Smooth muscle cell (in vitro differentiated cells): ENCODE data around the gene WDR3. TPM values are rescaled to one million over a fixed set of nuclear protein-coding genes. Genes with fewer than 3 reads are reported as not detected.

ENCODE experiments used
- DNase-seq: peaks from one replicate; lab custom pipeline; 2025; ENCODE audit not compliant: unreplicated experiment; lab: John Stamatoyannopoulos, UW
- H2AFZ ChIP-seq: fragments of 200-600 bp; sonication (generic); 2 replicates; pipeline ENCODE4 v1.6.0; 2016; ENCODE audit warnings: antibody characterized with exemption, low read depth, mild to moderate bottlenecking
- H3F3A ChIP-seq: fragments of 200-600 bp; sonication (generic); 2 replicates; pipeline ENCODE4 v1.6.0; 2017; ENCODE audit warnings: antibody characterized with exemption, low read depth
- H3K27ac ChIP-seq: fragments of 200-600 bp; sonication (generic); 2 replicates; pipeline ENCODE4 v1.5.1; 2016; ENCODE audit warnings: low read depth, mild to moderate bottlenecking
- H3K27me3 ChIP-seq: fragments of 200-600 bp; sonication (generic); 2 replicates; pipeline ENCODE4 v1.6.1; 2016; ENCODE audit warnings: low read depth, mild to moderate bottlenecking
- H3K36me3 ChIP-seq: fragments of 200-600 bp; sonication (generic); 2 replicates; pipeline ENCODE4 v1.5.1; 2016; ENCODE audit warnings: low read depth
- H3K4me1 ChIP-seq: fragments of 200-600 bp; sonication (generic); 2 replicates; pipeline ENCODE4 v1.5.1; 2016; ENCODE audit warnings: low read depth
- H3K4me2 ChIP-seq: fragments of 200-600 bp; sonication (generic); 2 replicates; pipeline ENCODE4 v1.6.0; 2016; ENCODE audit warnings: mild to moderate bottlenecking
- H3K4me3 ChIP-seq: fragments of 200-600 bp; sonication (generic); 2 replicates; pipeline ENCODE4 v1.5.1; 2016; ENCODE audit warnings: mild to moderate bottlenecking
- H3K79me2 ChIP-seq: fragments of 200-600 bp; sonication (generic); 2 replicates; pipeline ENCODE4 v1.6.0; 2016; ENCODE audit warnings: low read depth, mild to moderate bottlenecking
- H3K9ac ChIP-seq: fragments of 200-600 bp; sonication (generic); 2 replicates; pipeline ENCODE4 v1.6.0; 2016; ENCODE audit warnings: low read depth
- H3K9me3 ChIP-seq: fragments of 200-600 bp; sonication (generic); replicated peaks from 2 replicates; pipeline ENCODE4 v1.5.1; 2016; ENCODE audit warnings: low read depth
- H4K20me1 ChIP-seq: fragments of 200-600 bp; sonication (generic); 2 replicates; pipeline ENCODE4 v1.6.0; 2016; ENCODE audit warnings: low read depth
- WGBS: methylation state at CpG from one replicate; pipeline ENCODE4 v1.1.7; 2016; ENCODE audit warnings: low lambda C conversion rate; 5-methylcytosine and 5-hydroxymethylcytosine counted together
- polyA plus RNA-seq: library from polyadenylated mRNA; unstranded; fragments of >200 nt; fragmentation: Nextera tagmentation; extraction: Ambion mirVana; gene quantifications from 2 replicates; pipeline ENCODE4 v1.2.1, GENCODE V29; 2016
- total RNA-seq: library from RNA; depleted of rRNA; stranded (reverse); fragments of >200 nt; gene quantifications from 2 replicates; pipeline ENCODE4 v1.2.3, GENCODE V29; 2014
- TF ChIP-seq, protein P1 (sequence below): fragments of 200-600 bp; sonication (generic); IDR thresholded peaks from 2 replicates; pipeline ENCODE4 v1.5.1; 2017; ENCODE audit warnings: borderline replicate concordance, mild to moderate bottlenecking, antibody characterized with exemption; ENCODE audit not compliant: insufficient read depth, poor library complexity, severe bottlenecking

WDR3 gene
- total and polyA plus RNA-seq, 2 experiments from 2014 or later: 13.4 to 19.7 TPM

- Histone ChIP-seq H2AFZ (no peak overlapping the region), H3K27ac (no peak overlapping the region), H3K4me3 (no peak overlapping the region), H4K20me1 (no peaks in the 10 kb centered on the region), H3K9ac (no peak overlapping the region), H3K4me2 (no peak overlapping the region), H3K79me2 (no peaks in the 10 kb centered on the region), H3K27me3 (no peaks in the 10 kb centered on the region), H3K4me1 (no peaks in the 10 kb centered on the region), H3F3A (peaks cover 5% of the 10 kb centered on the region), H3K36me3 (peaks cover 23% of the 10 kb centered on the region), H3K9me3 (no peaks in the 10 kb centered on the region)
- no peak for DNase-seq
- TF ChIP-seq, protein P1, sequence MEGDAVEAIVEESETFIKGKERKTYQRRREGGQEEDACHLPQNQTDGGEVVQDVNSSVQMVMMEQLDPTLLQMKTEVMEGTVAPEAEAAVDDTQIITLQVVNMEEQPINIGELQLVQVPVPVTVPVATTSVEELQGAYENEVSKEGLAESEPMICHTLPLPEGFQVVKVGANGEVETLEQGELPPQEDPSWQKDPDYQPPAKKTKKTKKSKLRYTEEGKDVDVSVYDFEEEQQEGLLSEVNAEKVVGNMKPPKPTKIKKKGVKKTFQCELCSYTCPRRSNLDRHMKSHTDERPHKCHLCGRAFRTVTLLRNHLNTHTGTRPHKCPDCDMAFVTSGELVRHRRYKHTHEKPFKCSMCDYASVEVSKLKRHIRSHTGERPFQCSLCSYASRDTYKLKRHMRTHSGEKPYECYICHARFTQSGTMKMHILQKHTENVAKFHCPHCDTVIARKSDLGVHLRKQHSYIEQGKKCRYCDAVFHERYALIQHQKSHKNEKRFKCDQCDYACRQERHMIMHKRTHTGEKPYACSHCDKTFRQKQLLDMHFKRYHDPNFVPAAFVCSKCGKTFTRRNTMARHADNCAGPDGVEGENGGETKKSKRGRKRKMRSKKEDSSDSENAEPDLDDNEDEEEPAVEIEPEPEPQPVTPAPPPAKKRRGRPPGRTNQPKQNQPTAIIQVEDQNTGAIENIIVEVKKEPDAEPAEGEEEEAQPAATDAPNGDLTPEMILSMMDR: no peak
- WGBS: 88% methylated on average over 4 of the region's 4 CpGs
These were observed 32.0 kb upstream of the WDR3 start for GRCh38 chr1:117897551-117897950.

DNA sequence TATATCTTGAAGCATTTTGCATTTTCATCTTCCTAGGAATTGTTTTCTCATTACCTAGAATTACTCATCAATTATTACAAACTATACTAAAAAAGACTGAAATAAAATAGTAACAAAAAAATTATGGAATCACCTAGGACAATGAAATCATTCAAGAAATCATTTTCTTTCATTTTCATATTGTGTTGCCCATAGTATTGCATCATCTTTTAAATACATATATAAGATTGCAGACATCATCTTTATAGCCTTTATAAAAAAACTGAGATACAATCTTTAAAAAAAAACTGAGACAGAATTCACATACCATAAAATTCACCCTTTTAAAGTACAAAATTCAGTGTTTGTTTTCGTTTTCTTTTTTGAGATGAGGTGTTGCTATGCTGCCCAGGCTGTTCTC is 29.7 kb upstream of the WDR3 start:
- no peak overlapping the region for H3K27ac ChIP-seq
- H3K9me3 ChIP-seq: no peaks in the 10 kb centered on the region
- no peaks in the 10 kb centered on the region for H4K20me1 ChIP-seq
- H3F3A ChIP-seq: peaks cover 5% of the 10 kb centered on the region
- TF ChIP-seq, protein P1: no peak
- H3K4me3 ChIP-seq: no peak overlapping the region
- no peak overlapping the region for H3K9ac ChIP-seq
- no peak overlapping the region for H3K4me2 ChIP-seq
- H3K36me3 ChIP-seq: peaks cover 36% of the 10 kb centered on the region
- no peaks in the 10 kb centered on the region for H3K79me2 ChIP-seq
- no peak overlapping the region for H2AFZ ChIP-seq
- H3K4me1 ChIP-seq: no peaks in the 10 kb centered on the region
- no peaks in the 10 kb centered on the region for H3K27me3 ChIP-seq
- WGBS: 95% methylated on average over 1 of the region's 1 CpG
- no peak for DNase-seq

DNA sequence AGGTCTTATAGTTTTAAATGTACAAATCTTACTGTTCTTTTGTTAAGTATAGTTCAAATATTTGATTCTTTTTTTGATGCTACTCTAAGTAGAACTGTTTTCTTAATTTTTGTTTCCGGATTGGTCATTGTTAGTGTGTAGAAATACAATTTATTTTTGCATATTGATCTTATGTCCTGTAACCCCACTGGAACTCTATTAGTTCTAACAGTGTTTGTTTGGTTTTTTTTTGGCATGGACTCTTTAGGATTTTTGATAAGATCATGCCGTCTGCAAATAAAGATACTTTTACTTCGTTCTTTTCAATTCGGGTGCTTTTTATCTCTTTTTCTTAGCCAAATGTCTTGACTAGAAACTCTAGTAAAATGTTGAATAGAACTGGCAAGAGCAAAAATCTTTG is 26.6 kb upstream of the WDR3 start:
- Histone ChIP-seq H3K4me3 (no peak overlapping the region), H3K27me3 (no peaks in the 10 kb centered on the region), H3K4me1 (no peaks in the 10 kb centered on the region), H3K36me3 (peaks cover 25% of the 10 kb centered on the region), H4K20me1 (no peaks in the 10 kb centered on the region), H3K4me2 (no peak overlapping the region), H3K27ac (no peak overlapping the region), H3K9ac (no peak overlapping the region), H3K79me2 (no peaks in the 10 kb centered on the region), H3F3A (no peaks in the 10 kb centered on the region), H2AFZ (no peak overlapping the region), H3K9me3 (no peaks in the 10 kb centered on the region)
- TF ChIP-seq, protein P1: no peak
- no peak for DNase-seq
- WGBS: 94% methylated on average over 4 of the region's 4 CpGs

GRCh38 chr1:117904485-117904884 is 25.1 kb upstream of the WDR3 start:
- Histone ChIP-seq H3K27ac (no peak overlapping the region), H3F3A (no peaks in the 10 kb centered on the region), H3K9ac (no peak overlapping the region), H3K36me3 (peaks cover 16% of the 10 kb centered on the region), H3K27me3 (no peaks in the 10 kb centered on the region), H3K4me1 (no peaks in the 10 kb centered on the region), H3K4me3 (no peak overlapping the region), H3K4me2 (no peak overlapping the region), H3K79me2 (no peaks in the 10 kb centered on the region), H4K20me1 (no peaks in the 10 kb centered on the region), H3K9me3 (no peaks in the 10 kb centered on the region), H2AFZ (no peak overlapping the region)
- TF ChIP-seq, protein P1: no peak
- WGBS: 99% methylated on average over 3 of the region's 3 CpGs
- no peak for DNase-seq
